ENCODE results near the gene HTRA1. TPM values are rescaled to one million over a fixed set of nuclear protein-coding genes. Genes with fewer than 3 reads are reported as not detected.

The HTRA1 gene
- total RNA-seq, 1 donor from 2014 or later, result 62.6 TPM

- no peak overlapping the region for H3K27ac ChIP-seq (replicated peaks)
- peaks cover 25% of the 10 kb centered on the region for H3K4me1 ChIP-seq
- no peak for DNase-seq
- H3K27me3 ChIP-seq (ENCODE audit: low read depth), result no peaks in the 10 kb centered on the region
- no peaks in the 10 kb centered on the region for H3K36me3 ChIP-seq
- TF ChIP-seq, protein P1, sequence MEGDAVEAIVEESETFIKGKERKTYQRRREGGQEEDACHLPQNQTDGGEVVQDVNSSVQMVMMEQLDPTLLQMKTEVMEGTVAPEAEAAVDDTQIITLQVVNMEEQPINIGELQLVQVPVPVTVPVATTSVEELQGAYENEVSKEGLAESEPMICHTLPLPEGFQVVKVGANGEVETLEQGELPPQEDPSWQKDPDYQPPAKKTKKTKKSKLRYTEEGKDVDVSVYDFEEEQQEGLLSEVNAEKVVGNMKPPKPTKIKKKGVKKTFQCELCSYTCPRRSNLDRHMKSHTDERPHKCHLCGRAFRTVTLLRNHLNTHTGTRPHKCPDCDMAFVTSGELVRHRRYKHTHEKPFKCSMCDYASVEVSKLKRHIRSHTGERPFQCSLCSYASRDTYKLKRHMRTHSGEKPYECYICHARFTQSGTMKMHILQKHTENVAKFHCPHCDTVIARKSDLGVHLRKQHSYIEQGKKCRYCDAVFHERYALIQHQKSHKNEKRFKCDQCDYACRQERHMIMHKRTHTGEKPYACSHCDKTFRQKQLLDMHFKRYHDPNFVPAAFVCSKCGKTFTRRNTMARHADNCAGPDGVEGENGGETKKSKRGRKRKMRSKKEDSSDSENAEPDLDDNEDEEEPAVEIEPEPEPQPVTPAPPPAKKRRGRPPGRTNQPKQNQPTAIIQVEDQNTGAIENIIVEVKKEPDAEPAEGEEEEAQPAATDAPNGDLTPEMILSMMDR (IDR thresholded peaks at IDR 0.05; ENCODE audit: borderline replicate concordance), result no peak
- H3K9me3 ChIP-seq (replicated peaks), result no peaks in the 10 kb centered on the region
- H3K4me3 ChIP-seq, result no peak overlapping the region
- intact Hi-C loops (cut with micrococcal nuclease), result no loop called here
Measured at GRCh38 chr10:122454071-122454470, 7.3 kb upstream of the HTRA1 start.

DNA sequence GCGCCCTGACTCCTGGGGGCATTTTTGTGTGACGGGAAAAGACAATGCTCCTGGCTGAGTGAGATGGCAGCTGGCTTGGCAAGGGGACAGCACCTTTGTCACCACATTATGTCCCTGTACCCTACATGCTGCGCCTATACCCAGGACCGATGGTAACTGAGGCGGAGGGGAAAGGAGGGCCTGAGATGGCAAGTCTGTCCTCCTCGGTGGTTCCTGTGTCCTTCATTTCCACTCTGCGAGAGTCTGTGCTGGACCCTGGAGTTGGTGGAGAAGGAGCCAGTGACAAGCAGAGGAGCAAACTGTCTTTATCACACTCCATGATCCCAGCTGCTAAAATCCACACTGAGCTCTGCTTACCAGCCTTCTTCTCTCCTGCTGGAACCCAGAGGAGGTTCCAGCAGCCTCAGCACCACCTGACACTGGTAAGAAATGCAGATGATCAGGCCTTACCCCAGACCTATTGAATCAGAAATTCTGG lies 6.7 kb upstream of the HTRA1 start, which contains the start of gene ARMS2:
Gene ARMS2 (plus strand): TSS at position 51 of the 478 bp plus-strand sequence. CDS start 75 bp downstream, at position 126.
- Histone ChIP-seq H3K27ac (replicated peaks) (no peak within 1 kb of the TSS), H3K9me3 (replicated peaks) (no peaks in the 10 kb centered on the region), H3K4me1 (peaks cover 20% of the 10 kb centered on the region), H3K36me3 (no peaks in the 10 kb centered on the region), H3K27me3 (ENCODE audit: low read depth) (no peaks in the 10 kb centered on the region), H3K4me3 (no peak within 1 kb of the TSS)
- no peak for DNase-seq
- intact Hi-C loops (cut with micrococcal nuclease), result no loop called here
- TF ChIP-seq, protein P1 (IDR thresholded peaks at IDR 0.05; ENCODE audit: borderline replicate concordance), result no peak

DNA sequence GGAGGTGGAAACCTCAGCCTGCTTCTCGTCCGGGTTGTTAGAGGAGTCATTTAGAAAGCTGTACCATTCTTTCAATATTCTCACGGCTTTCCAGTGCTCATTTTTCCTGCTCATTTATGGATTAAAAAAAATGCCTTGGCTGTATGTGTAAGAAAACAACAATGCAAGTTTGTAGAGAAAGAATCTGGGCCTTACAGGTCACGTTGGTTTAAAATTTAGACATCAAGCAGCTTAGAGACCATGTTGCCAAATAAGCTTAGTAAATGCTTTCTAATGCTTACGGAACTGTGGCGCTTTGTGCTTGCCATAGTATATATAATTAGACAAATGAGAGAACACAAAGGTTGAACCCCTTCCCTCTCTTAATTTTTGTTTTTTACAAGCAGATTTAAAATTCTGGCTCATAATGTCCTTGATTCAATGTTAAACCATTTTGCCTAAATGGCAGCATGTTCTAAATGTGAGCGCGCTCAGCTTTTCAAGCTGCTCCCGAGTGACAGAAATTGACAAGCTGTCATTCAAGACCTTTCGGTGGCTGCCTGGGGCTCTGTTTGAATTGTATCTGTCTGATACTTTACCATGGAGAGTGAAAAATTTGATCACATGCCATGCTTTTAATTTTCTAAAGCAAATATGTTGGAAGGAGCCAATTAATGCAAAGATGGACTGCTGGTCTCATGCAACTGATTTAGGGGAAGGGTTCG lies 5.8 kb upstream of the HTRA1 start:
- no peaks in the 10 kb centered on the region for H3K36me3 ChIP-seq
- TF ChIP-seq, protein P1 (IDR thresholded peaks at IDR 0.05; ENCODE audit: borderline replicate concordance), result no peak
- H3K4me1 ChIP-seq, result peaks cover 17% of the 10 kb centered on the region
- no peak overlapping the region for H3K4me3 ChIP-seq
- H3K9me3 ChIP-seq (replicated peaks), result no peaks in the 10 kb centered on the region
- DNase-seq, result no peak
- intact Hi-C loops (cut with micrococcal nuclease), result no loop called here
- no peaks in the 10 kb centered on the region for H3K27me3 ChIP-seq (ENCODE audit: low read depth)
- H3K27ac ChIP-seq (replicated peaks), result no peak overlapping the region

DNA sequence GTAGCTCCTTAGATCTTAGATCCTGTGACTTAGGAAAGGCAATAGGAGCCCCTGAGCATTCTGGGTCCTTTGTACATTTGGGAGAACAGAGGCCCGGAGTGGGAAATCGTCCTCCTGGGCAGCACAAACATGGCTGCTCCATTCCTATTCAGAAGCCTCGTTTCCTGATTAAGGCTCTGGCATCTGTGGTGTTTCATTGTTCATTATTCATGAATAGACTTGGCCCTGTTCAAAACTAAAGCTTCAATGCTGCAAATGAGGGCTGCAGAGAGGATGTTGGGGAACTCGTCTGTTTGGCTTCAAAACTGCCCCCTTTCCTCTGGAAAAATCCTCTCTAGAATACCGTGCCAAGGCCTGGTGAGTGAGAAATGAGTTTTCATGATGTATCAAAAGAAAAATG lies 3.4 kb upstream of the HTRA1 start:
- peak overlapping the region; percentile 33 for H3K27ac ChIP-seq (replicated peaks)
- intact Hi-C loops (cut with micrococcal nuclease), result no loop called here
- no peak for DNase-seq
- H3K27me3 ChIP-seq (ENCODE audit: low read depth), result no peaks in the 10 kb centered on the region
- no peak overlapping the region for H3K4me3 ChIP-seq
- H3K36me3 ChIP-seq, result no peaks in the 10 kb centered on the region
- TF ChIP-seq, protein P1 (IDR thresholded peaks at IDR 0.05; ENCODE audit: borderline replicate concordance), result no peak
- peaks cover 29% of the 10 kb centered on the region for H3K4me1 ChIP-seq
- H3K9me3 ChIP-seq (replicated peaks), result no peaks in the 10 kb centered on the region

DNA sequence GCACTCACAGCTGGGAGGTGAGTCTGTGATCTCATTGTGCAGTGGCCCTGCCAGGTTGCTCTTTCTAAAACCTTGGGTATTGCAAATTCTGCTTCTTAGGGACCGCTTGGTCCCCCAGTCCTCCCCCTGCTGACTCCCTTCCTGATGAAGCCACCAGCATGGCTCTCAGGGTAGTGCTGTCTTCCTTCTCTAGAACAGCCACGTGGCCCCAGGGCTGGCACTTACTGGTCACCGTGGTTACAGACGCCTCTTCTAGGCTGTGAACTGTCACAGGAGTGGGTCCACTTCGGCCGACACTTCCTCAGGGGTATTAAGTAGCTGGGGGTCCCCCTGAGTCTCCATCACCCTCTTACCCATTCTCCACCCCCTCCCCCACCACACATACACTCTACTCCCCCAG lies 2.7 kb upstream of the HTRA1 start:
- no peak overlapping the region for H3K27ac ChIP-seq (replicated peaks)

More for the DNA sequence above, 2.7 kb upstream of the HTRA1 start:
- Histone ChIP-seq H3K9me3 (replicated peaks) (no peaks in the 10 kb centered on the region), H3K27me3 (ENCODE audit: low read depth) (no peaks in the 10 kb centered on the region), H3K36me3 (no peaks in the 10 kb centered on the region), H3K4me3 (no peak overlapping the region), H3K4me1 (peaks cover 37% of the 10 kb centered on the region)
- intact Hi-C loops (cut with micrococcal nuclease), result no loop called here
- DNase-seq, result no peak
- TF ChIP-seq, protein P1 (IDR thresholded peaks at IDR 0.05; ENCODE audit: borderline replicate concordance), result no peak
